HG02981 (cell line): ENCODE measurements around the gene ZFY.
A peak's percentile ranks its signal among the peaks of the same experiment; 100 is the strongest.

ENCODE experiments used
- ATAC-seq: cut with Tn5 transposase; IDR thresholded peaks from one replicate; pipeline ENCODE4 v1.9.1; 2021; ENCODE audit warnings: mild to moderate bottlenecking, moderate library complexity; ENCODE audit not compliant: unreplicated experiment

Gene ZFY

GRCh38 chrY:2934861-2935715 is at the start of gene ZFY:
Gene ZFY (plus strand): TSS chrY:2935381. CDS start chrY:2953937, 18,556 bp downstream.
- peak; percentile 33 for ATAC-seq

- no peak for ATAC-seq
These were observed 49.3 kb upstream of the ZFY start for GRCh38 chrY:2885880-2886279.

- no peak for ATAC-seq
These were observed 47.8 kb upstream of the ZFY start for GRCh38 chrY:2887386-2887785.

GRCh38 chrY:2887955-2888354 is 47.2 kb upstream of the ZFY start:
- ATAC-seq = peak; percentile 70

- ATAC-seq = no peak
These were observed 41.7 kb upstream of the ZFY start for GRCh38 chrY:2893471-2893870.

- no peak for ATAC-seq
These were observed 39.1 kb upstream of the ZFY start for GRCh38 chrY:2896050-2896449.

GRCh38 chrY:2907356-2907755 is 27.8 kb upstream of the ZFY start:
- ATAC-seq = no peak

GRCh38 chrY:2913066-2913815 is 21.9 kb upstream of the ZFY start:
- ATAC-seq = peak; percentile 63

GRCh38 chrY:2934078-2934477 is 1.1 kb upstream of the ZFY start:
- no peak for ATAC-seq

GRCh38 chrY:2935716-2936435 is 695 bp downstream of the ZFY start:
- peak; percentile 77 for ATAC-seq

- no peak for ATAC-seq
These were observed 1.2 kb downstream of the ZFY start for GRCh38 chrY:2936436-2936750.

GRCh38 chrY:2937149-2937548 is 2.0 kb downstream of the ZFY start:
- ATAC-seq = no peak

GRCh38 chrY:2949590-2950252 is 14.5 kb downstream of the ZFY start:
- peak; percentile 62 for ATAC-seq

- ATAC-seq = no peak
These were observed 15.5 kb downstream of the ZFY start for GRCh38 chrY:2950655-2951054.

- ATAC-seq = no peak
These were observed 17.7 kb downstream of the ZFY start for GRCh38 chrY:2952912-2953311.

- no peak for ATAC-seq
These were observed 19.6 kb downstream of the ZFY start for GRCh38 chrY:2954735-2955134.

GRCh38 chrY:2955561-2955960 is 20.4 kb downstream of the ZFY start:
- no peak for ATAC-seq

- no peak for ATAC-seq
These were observed 26.9 kb downstream of the ZFY start for GRCh38 chrY:2962061-2962460.

- ATAC-seq = no peak
These were observed 29.6 kb downstream of the ZFY start for GRCh38 chrY:2964814-2965213.

GRCh38 chrY:2965629-2966028 is 30.4 kb downstream of the ZFY start:
- no peak for ATAC-seq

- no peak for ATAC-seq
These were observed 34.4 kb downstream of the ZFY start for GRCh38 chrY:2969561-2969960.
